ENCODE measurements around the gene PRDM16. TPM values are rescaled to one million over a fixed set of nuclear protein-coding genes. Genes with fewer than 3 reads are reported as not detected.

PRDM16 gene
- total RNA-seq, 4 donors from 2014 or later: 0.26 to 7.7 (median 0.35) TPM; not detected in 1

DNA sequence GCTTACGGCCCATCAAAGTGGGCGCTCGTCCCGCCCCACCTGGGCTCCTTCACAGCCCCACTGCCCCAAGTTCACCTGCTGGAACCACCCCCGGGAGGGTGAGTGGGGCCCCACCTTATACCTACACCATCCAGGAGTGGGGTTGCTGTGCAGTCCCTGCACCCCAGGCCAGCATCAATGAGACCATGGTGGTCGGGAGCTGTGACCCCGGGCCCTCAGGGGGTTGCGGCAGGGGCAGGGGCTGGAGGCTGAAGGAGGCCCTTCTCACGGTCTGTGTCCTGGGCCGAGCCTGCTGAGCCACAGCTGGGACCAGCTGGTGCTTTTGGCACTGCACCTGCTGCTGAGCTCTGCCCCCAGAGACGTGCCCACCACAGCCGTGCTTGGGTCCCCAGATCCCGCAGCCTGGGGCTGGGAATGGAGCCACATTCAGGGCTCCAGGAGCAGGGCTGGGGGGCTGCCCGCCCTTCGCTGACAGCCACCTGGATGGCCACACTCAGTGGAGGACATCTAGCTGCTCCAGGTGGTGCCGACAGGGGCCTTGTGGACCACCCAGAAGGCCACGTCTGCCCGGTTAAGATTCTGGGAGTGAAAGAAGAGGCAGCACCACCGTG, 30.3 kb upstream of the PRDM16 start:
- intact Hi-C loops (cut with DNase I; ENCODE audit: low total_unique reads): no loop called here
- DNase-seq: no peak
- Histone ChIP-seq H3K36me3 (no peaks in the 10 kb centered on the region), H3K27me3 (no peaks in the 10 kb centered on the region), H3K4me3 (no peak overlapping the region), H3K4me1 (no peaks in the 10 kb centered on the region), H3K9me3 (no peaks in the 10 kb centered on the region), H3K27ac (no peak overlapping the region)
- TF ChIP-seq POLR2A (IDR thresholded peaks at IDR 0.05): no peak
- TF ChIP-seq, protein P1, sequence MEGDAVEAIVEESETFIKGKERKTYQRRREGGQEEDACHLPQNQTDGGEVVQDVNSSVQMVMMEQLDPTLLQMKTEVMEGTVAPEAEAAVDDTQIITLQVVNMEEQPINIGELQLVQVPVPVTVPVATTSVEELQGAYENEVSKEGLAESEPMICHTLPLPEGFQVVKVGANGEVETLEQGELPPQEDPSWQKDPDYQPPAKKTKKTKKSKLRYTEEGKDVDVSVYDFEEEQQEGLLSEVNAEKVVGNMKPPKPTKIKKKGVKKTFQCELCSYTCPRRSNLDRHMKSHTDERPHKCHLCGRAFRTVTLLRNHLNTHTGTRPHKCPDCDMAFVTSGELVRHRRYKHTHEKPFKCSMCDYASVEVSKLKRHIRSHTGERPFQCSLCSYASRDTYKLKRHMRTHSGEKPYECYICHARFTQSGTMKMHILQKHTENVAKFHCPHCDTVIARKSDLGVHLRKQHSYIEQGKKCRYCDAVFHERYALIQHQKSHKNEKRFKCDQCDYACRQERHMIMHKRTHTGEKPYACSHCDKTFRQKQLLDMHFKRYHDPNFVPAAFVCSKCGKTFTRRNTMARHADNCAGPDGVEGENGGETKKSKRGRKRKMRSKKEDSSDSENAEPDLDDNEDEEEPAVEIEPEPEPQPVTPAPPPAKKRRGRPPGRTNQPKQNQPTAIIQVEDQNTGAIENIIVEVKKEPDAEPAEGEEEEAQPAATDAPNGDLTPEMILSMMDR (IDR thresholded peaks at IDR 0.05): no peak

DNA sequence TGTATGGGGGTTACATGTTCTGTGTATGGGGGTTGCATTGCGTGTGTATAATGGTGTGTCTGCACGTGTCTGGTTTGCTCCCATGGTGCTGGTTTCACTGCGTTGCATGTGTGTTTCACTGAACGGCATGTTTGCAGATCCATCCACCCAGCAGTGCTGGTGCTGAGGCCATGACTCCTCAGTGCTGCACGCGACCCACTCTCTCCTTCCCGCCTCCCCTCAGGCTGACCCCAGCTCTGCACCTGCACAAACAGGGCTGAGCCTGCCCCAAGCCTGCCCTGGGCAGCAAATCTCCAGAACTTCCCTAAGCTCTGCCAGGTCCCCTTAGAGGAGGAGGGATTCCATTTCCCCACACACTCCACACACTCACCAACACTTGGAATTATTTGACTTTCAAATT, 29.0 kb upstream of the PRDM16 start:
- Histone ChIP-seq H3K4me3 (no peak overlapping the region), H3K4me1 (no peaks in the 10 kb centered on the region), H3K27me3 (peaks cover 0 to 4% of the 10 kb centered on the region in 2 donors), H3K36me3 (no peaks in the 10 kb centered on the region), H3K9me3 (no peaks in the 10 kb centered on the region), H3K27ac (no peak overlapping the region)
- intact Hi-C loops (cut with DNase I; ENCODE audit: low total_unique reads): no loop called here
- no peak for DNase-seq
- no peak for TF ChIP-seq POLR2A (IDR thresholded peaks at IDR 0.05)
- TF ChIP-seq, protein P1 (IDR thresholded peaks at IDR 0.05): no peak

DNA sequence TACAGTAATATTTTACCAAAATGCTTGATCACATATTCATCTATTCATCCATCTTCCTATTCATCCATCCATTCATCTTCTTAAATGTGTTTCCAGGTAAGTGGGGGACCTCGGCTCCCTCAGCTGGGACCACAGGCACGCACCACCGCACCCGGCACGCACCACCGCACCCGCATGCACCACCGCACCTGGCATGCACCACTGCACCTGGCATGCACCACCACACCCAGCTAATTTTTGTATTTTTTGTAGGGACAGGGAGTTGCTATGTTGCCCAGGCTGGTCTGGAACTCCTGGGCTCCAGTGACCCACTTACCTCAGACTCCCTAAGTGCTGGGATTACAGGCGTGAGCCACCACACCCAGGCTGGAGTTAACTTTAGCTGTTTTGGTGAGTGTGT, 26.5 kb upstream of the PRDM16 start:
- intact Hi-C loops (cut with DNase I; ENCODE audit: low total_unique reads): no loop called here
- Histone ChIP-seq H3K9me3 (no peaks in the 10 kb centered on the region), H3K27me3 (peaks cover 0 to 4% of the 10 kb centered on the region in 2 donors), H3K4me1 (no peaks in the 10 kb centered on the region), H3K4me3 (no peak overlapping the region), H3K27ac (no peak overlapping the region), H3K36me3 (no peaks in the 10 kb centered on the region)
- DNase-seq: no peak
- TF ChIP-seq POLR2A (IDR thresholded peaks at IDR 0.05): no peak
- TF ChIP-seq, protein P1 (IDR thresholded peaks at IDR 0.05): no peak

DNA sequence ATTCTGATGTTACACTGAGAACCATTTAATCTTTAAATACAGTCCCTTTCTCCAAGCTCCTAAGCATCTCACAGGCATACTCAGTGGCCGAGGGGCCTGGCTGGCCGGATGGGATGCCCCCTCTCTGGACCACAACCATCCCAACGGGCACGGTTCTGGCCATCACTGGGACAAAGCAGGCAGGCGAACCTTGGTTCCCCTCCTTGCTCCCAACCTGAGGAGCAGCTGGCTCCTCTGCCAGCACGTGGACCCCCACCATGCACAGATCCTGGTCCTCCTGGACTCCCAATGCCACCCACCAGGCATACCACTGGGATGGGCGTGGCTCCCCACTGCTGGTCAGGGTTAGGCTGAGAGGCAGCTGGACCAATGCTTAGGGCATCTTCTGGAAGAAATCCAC, 19.8 kb upstream of the PRDM16 start:
- Histone ChIP-seq H3K27ac (no peak overlapping the region), H3K9me3 (no peaks in the 10 kb centered on the region), H3K4me1 (no peaks in the 10 kb centered on the region), H3K36me3 (no peaks in the 10 kb centered on the region), H3K27me3 (peaks cover 0 to under 1% of the 10 kb centered on the region in 2 donors), H3K4me3 (no peak overlapping the region)
- intact Hi-C loops (cut with DNase I; ENCODE audit: low total_unique reads): no loop called here
- no peak for TF ChIP-seq POLR2A (IDR thresholded peaks at IDR 0.05)
- TF ChIP-seq, protein P1 (IDR thresholded peaks at IDR 0.05): no peak
- DNase-seq: no peak

DNA sequence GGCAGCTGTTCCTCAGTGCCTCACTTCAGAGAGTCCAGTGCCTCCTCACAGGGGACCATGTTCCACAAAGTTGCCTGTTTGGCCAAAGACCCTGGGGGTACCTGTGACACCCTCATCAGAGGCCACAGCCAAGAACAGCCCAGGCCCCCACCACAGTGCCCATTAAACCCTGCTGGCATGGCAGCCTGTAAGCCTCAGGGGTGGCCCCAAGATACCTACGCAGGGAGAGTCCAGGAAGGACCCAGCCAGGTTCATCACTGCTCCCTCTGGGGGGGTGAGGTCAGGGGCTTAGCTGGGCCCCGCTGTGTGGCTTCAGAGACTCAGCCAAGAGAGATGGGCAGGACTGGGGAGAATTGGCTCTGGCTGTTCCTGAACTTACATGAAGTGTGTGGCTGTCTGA, 19.1 kb upstream of the PRDM16 start:
- no peaks in the 10 kb centered on the region for H3K27me3 ChIP-seq
- no peaks in the 10 kb centered on the region for H3K9me3 ChIP-seq
- TF ChIP-seq, protein P1 (IDR thresholded peaks at IDR 0.05): no peak
- TF ChIP-seq POLR2A (IDR thresholded peaks at IDR 0.05): no peak
- no peaks in the 10 kb centered on the region for H3K36me3 ChIP-seq
- intact Hi-C loops (cut with DNase I; ENCODE audit: low total_unique reads): no loop called here
- H3K27ac ChIP-seq: no peak overlapping the region
- H3K4me3 ChIP-seq: no peak overlapping the region
- DNase-seq: no peak
- H3K4me1 ChIP-seq: no peaks in the 10 kb centered on the region

Measured in uterus (tissue), 4 donors.